Nephron (organoid): ENCODE results near the gene KCTD17.

ENCODE experiments used
- H3K27ac Mint-ChIP-seq, 3 experiments: 2 replicates each; pipeline ENCODE4 v1.8.0; 2020; ENCODE audit warnings: mixed read lengths in 3 of 3, mild to moderate bottlenecking in 2 of 3, moderate library complexity in 1 of 3
- H3K27me3 Mint-ChIP-seq: 2 replicates; pipeline ENCODE4 v1.8.0; 2021; ENCODE audit warnings: low read depth, mild to moderate bottlenecking, moderate library complexity, mixed read lengths
- H3K36me3 Mint-ChIP-seq: 2 replicates; pipeline ENCODE4 v1.8.0; 2020; ENCODE audit warnings: low read depth, mixed read lengths
- H3K4me1 Mint-ChIP-seq: 2 replicates; pipeline ENCODE4 v1.8.0; 2020; ENCODE audit warnings: mixed read lengths
- H3K4me3 Mint-ChIP-seq, 3 experiments: 2 replicates each; pipeline ENCODE4 v1.8.0; 2020; ENCODE audit warnings: mild to moderate bottlenecking in 3 of 3, mixed read lengths in 3 of 3, moderate library complexity in 2 of 3
- H3K9me3 Mint-ChIP-seq: 2 replicates; pipeline ENCODE4 v1.8.0; 2020; ENCODE audit warnings: mixed read lengths
- CTCF ChIP-seq, 3 experiments: fragments of 200-600 bp; sonication (generic); IDR thresholded peaks; one replicate each; pipeline ENCODE4 v1.5.0; 2021; ENCODE audit warnings: antibody characterized with exemption in 3 of 3; ENCODE audit not compliant: unreplicated experiment in 3 of 3

KCTD17 gene

GRCh38 chr22:37043209-37043827 lies 8.2 kb upstream of the KCTD17 start:
- Mint-ChIP-seq H3K36me3 (no peaks in the 10 kb centered on the region), H3K27ac (no peak overlapping the region), H3K9me3 (no peaks in the 10 kb centered on the region), H3K4me1 (peaks cover 38% of the 10 kb centered on the region), H3K27me3 (peaks cover 22% of the 10 kb centered on the region), H3K4me3 (no peak overlapping the region)
- TF ChIP-seq CTCF (IDR thresholded peaks at IDR 0.05; ENCODE audit: unreplicated experiment in 3 of 3): no peak

- Mint-ChIP-seq H3K9me3 (no peaks in the 10 kb centered on the region), H3K4me3 (peak overlapping the region in 1 of 3 experiments; percentile 15), H3K4me1 (peaks cover 38% of the 10 kb centered on the region), H3K27ac (peak overlapping the region in 1 of 3 experiments; percentile 78), H3K27me3 (peaks cover 22% of the 10 kb centered on the region), H3K36me3 (no peaks in the 10 kb centered on the region)
- TF ChIP-seq CTCF (IDR thresholded peaks at IDR 0.05; ENCODE audit: unreplicated experiment in 3 of 3): peak; percentile 47 to 60 (median 52)
Measured at GRCh38 chr22:37043828-37044538, 7.6 kb upstream of the KCTD17 start.

GRCh38 chr22:37044634-37045625 lies 6.6 kb upstream of the KCTD17 start:
- no peaks in the 10 kb centered on the region for H3K36me3 Mint-ChIP-seq
- H3K27me3 Mint-ChIP-seq: peaks cover 25% of the 10 kb centered on the region
- peaks cover 31% of the 10 kb centered on the region for H3K4me1 Mint-ChIP-seq
- no peaks in the 10 kb centered on the region for H3K9me3 Mint-ChIP-seq
- TF ChIP-seq CTCF (IDR thresholded peaks at IDR 0.05; ENCODE audit: unreplicated experiment in 3 of 3): no peak
- H3K27ac Mint-ChIP-seq: no peak overlapping the region
- H3K4me3 Mint-ChIP-seq: no peak overlapping the region

- H3K27me3 Mint-ChIP-seq: peaks cover 23% of the 10 kb centered on the region
- H3K4me1 Mint-ChIP-seq: peaks cover 23% of the 10 kb centered on the region
- H3K4me3 Mint-ChIP-seq: no peak overlapping the region
- H3K36me3 Mint-ChIP-seq: no peaks in the 10 kb centered on the region
- TF ChIP-seq CTCF (IDR thresholded peaks at IDR 0.05; ENCODE audit: unreplicated experiment in 3 of 3): peak; percentile 54 to 60 (median 56)
- no peaks in the 10 kb centered on the region for H3K9me3 Mint-ChIP-seq
- no peak overlapping the region for H3K27ac Mint-ChIP-seq
Measured at GRCh38 chr22:37045958-37046357, 5.6 kb upstream of the KCTD17 start.

GRCh38 chr22:37046589-37046988 lies 5.0 kb upstream of the KCTD17 start:
- Mint-ChIP-seq H3K4me3 (no peak overlapping the region), H3K9me3 (no peaks in the 10 kb centered on the region), H3K4me1 (peaks cover 20% of the 10 kb centered on the region), H3K36me3 (no peaks in the 10 kb centered on the region), H3K27ac (no peak overlapping the region), H3K27me3 (peaks cover 23% of the 10 kb centered on the region)
- TF ChIP-seq CTCF (IDR thresholded peaks at IDR 0.05; ENCODE audit: unreplicated experiment in 3 of 3): no peak
